MCF 10A (cell line): ENCODE data around the gene DOP1A. TPM values are rescaled to one million over a fixed set of nuclear protein-coding genes. Genes with fewer than 3 reads are reported as not detected.
A peak's percentile ranks its signal among the peaks of the same experiment; 100 is the strongest.

Source experiments
- BruUV-seq: library from RNA; stranded (reverse); fragments of 400-500 nt; replicated peaks from 2 replicates; lab custom pipeline; 2021; lab: Mats Ljungman, UMichigan
- CTCF ChIA-PET: fragments of 300-600 bp; sonication (Branson Sonifier 250); formaldehyde crosslinking; extraction: SDS; loops from one replicate; lab custom pipeline; 2021; ENCODE audit warnings: antibody characterized with exemption, inconsistent platforms; lab: Yijun Ruan, JAX
- POLR2A ChIA-PET: fragments of 300-600, 350-650 bp; sonication (Branson Sonifier 250); formaldehyde crosslinking; extraction: SDS; loops from one replicate; lab custom pipeline; 2020; ENCODE audit warnings: antibody characterized with exemption, inconsistent platforms; lab: Yijun Ruan, JAX
- DNase-seq: peaks from one replicate; pipeline ENCODE4 v3.0.0-alpha.2; 2018; ENCODE audit not compliant: unreplicated experiment
- H3K27ac Mint-ChIP-seq: one replicate; pipeline ENCODE4 v1.8.0; 2022; ENCODE audit warnings: mild to moderate bottlenecking, low read depth, mixed read lengths; ENCODE audit not compliant: unreplicated experiment
- H3K27me3 Mint-ChIP-seq: one replicate; pipeline ENCODE4 v1.8.0; 2022; ENCODE audit warnings: mixed read lengths; ENCODE audit not compliant: insufficient read depth, unreplicated experiment
- H3K36me3 Mint-ChIP-seq: one replicate; pipeline ENCODE4 v1.8.0; 2022; ENCODE audit warnings: mild to moderate bottlenecking, moderate library complexity, mixed read lengths; ENCODE audit not compliant: insufficient read depth, unreplicated experiment
- H3K4me1 Mint-ChIP-seq: one replicate; pipeline ENCODE4 v1.8.0; 2022; ENCODE audit warnings: mixed read lengths; ENCODE audit not compliant: insufficient read depth, unreplicated experiment
- H3K4me3 Mint-ChIP-seq: one replicate; pipeline ENCODE4 v1.8.0; 2022; ENCODE audit warnings: mild to moderate bottlenecking, moderate library complexity, mixed read lengths; ENCODE audit not compliant: unreplicated experiment
- H3K9me3 Mint-ChIP-seq: one replicate; pipeline ENCODE4 v1.8.0; 2022; ENCODE audit warnings: mixed read lengths; ENCODE audit not compliant: unreplicated experiment
- intact Hi-C: fragments of 100-400 bp; cut with micrococcal nuclease; formaldehyde crosslinking; loops from 2 replicates; pipeline ENCODE4 v1.14.1; 2022
- total RNA-seq: library from RNA; stranded (reverse); gene quantifications from 2 replicates; pipeline ENCODE4 v1.2.3, GENCODE V29; 2022
- TF ChIP-seq, protein P1 (sequence below): fragments of 200-600 bp; IDR thresholded peaks from one replicate; pipeline ENCODE4 v1.8.0; 2022; ENCODE audit warnings: antibody characterized with exemption, mild to moderate bottlenecking; ENCODE audit not compliant: unreplicated experiment

The DOP1A gene
- total RNA-seq, 1 experiment from 2014 or later: 31.3 TPM

GRCh38 chr6:83117802-83118201 is 50.3 kb downstream of the DOP1A start:
- Mint-ChIP-seq H3K27me3 (no peaks in the 10 kb centered on the region), H3K4me3 (no peak overlapping the region), H3K27ac (no peak overlapping the region), H3K9me3 (no peaks in the 10 kb centered on the region), H3K36me3 (peaks cover 34% of the 10 kb centered on the region), H3K4me1 (peaks cover 6% of the 10 kb centered on the region)
- POLR2A ChIA-PET: interaction anchor here (0.7 to 2.4 kb wide), 5 partner anchors 8 to 66 kb away, joined by 3 to 10 read pairs (median 5); partner anchors contain the start of genes DOP1A and UBE3D
- no peak for DNase-seq
- CTCF ChIA-PET: interaction anchor here (0.5 to 9.3 kb wide), 7 partner anchors 42 to 922 kb away, joined by 3 to 96 read pairs (median 4); partner anchors contain the start of genes DOP1A and UBE3D
- intact Hi-C loops: loop anchor here (2.0 kb wide), 1 partner anchor 45 kb away; no protein-coding TSS in a partner anchor
- BruUV-seq: no TSS peak
- TF ChIP-seq, protein P1, sequence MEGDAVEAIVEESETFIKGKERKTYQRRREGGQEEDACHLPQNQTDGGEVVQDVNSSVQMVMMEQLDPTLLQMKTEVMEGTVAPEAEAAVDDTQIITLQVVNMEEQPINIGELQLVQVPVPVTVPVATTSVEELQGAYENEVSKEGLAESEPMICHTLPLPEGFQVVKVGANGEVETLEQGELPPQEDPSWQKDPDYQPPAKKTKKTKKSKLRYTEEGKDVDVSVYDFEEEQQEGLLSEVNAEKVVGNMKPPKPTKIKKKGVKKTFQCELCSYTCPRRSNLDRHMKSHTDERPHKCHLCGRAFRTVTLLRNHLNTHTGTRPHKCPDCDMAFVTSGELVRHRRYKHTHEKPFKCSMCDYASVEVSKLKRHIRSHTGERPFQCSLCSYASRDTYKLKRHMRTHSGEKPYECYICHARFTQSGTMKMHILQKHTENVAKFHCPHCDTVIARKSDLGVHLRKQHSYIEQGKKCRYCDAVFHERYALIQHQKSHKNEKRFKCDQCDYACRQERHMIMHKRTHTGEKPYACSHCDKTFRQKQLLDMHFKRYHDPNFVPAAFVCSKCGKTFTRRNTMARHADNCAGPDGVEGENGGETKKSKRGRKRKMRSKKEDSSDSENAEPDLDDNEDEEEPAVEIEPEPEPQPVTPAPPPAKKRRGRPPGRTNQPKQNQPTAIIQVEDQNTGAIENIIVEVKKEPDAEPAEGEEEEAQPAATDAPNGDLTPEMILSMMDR: no peak

GRCh38 chr6:83119742-83120300 is 52.4 kb downstream of the DOP1A start:
- BruUV-seq: no TSS peak
- intact Hi-C loops: loop anchor here (2.0 kb wide), 1 partner anchor 47 kb away; no protein-coding TSS in a partner anchor
- TF ChIP-seq, protein P1: no peak
- Mint-ChIP-seq H3K9me3 (no peaks in the 10 kb centered on the region), H3K4me3 (no peak overlapping the region), H3K27ac (no peak overlapping the region), H3K4me1 (no peaks in the 10 kb centered on the region), H3K36me3 (peaks cover 47% of the 10 kb centered on the region), H3K27me3 (no peaks in the 10 kb centered on the region)
- peak; percentile 52 for DNase-seq
- CTCF ChIA-PET: interaction anchor here (0.5 to 9.3 kb wide), 5 partner anchors 14 to 96 kb away, joined by 3 to 96 read pairs (median 4); partner anchors contain the start of genes DOP1A and UBE3D
- POLR2A ChIA-PET: interaction anchor here (2.7 kb wide), 1 partner anchor 52 kb away, joined by 15 read pairs; the partner anchor contains the start of gene DOP1A

DNA sequence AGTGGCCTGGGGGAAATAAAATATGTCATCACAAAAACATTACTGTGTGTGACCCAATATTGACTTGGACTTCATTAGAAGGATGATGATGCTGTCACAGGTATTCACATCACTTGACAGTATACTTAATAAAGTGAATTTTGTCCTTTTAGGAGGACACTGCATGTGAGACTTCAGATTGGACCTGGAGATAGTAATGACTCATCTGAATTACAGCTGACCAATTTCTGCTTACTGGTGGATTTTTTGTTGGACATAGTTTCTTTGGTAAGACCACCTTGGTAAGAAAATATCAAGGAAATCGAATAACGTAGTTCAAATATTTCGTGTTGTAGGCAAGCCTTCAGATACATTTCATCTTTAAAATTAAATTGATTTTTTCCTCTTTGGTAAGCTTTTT is 57.1 kb downstream of the DOP1A start:
- ChIA-PET CTCF (interaction anchor here (0.7 kb wide), 1 partner anchor 47 kb away, joined by 4 read pairs; no protein-coding TSS in a partner anchor), POLR2A (interaction anchor here (0.7 kb wide), 1 partner anchor 14 kb away, joined by 3 read pairs; no protein-coding TSS in a partner anchor)
- Mint-ChIP-seq H3K27ac (no peak overlapping the region), H3K27me3 (no peaks in the 10 kb centered on the region), H3K36me3 (peaks cover 64% of the 10 kb centered on the region), H3K4me3 (no peak overlapping the region), H3K4me1 (no peaks in the 10 kb centered on the region), H3K9me3 (no peaks in the 10 kb centered on the region)
- no TSS peak for BruUV-seq
- TF ChIP-seq, protein P1: no peak
- intact Hi-C loops: no loop called here
- no peak for DNase-seq

GRCh38 chr6:83125425-83125824 is 58.0 kb downstream of the DOP1A start:
- Mint-ChIP-seq H3K27me3 (no peaks in the 10 kb centered on the region), H3K4me1 (no peaks in the 10 kb centered on the region), H3K4me3 (no peak overlapping the region), H3K27ac (no peak overlapping the region), H3K9me3 (no peaks in the 10 kb centered on the region), H3K36me3 (peaks cover 63% of the 10 kb centered on the region)
- no TSS peak for BruUV-seq
- TF ChIP-seq, protein P1: no peak
- intact Hi-C loops: no loop called here
- CTCF ChIA-PET: no interaction called here
- POLR2A ChIA-PET: no interaction called here
- no peak for DNase-seq
